Stimulated activated CD4-positive, alpha-beta T cell treated with anti-CD3 and anti-CD28 coated beads, Interleukin-15, amount 100 ng/mL, for 48 hours (primary cell): ENCODE results near the gene BBS5.
A peak's percentile ranks its signal among the peaks of the same experiment; 100 is the strongest.
"Not testable (repeated sequence)": the region's sequence is repeated elsewhere in the genome, so short reads cannot be mapped to it uniquely, and the experiment has no call there.

Experiments used
- DNase-seq, 2 donors: peaks; one replicate each; pipeline ENCODE4 v3.0.0-alpha.2; 2020; ENCODE audit warnings: low read depth in 2 of 2

Gene BBS5

GRCh38 chr2:169479257-169480078 is at the start of gene BBS5:
TSS of gene BBS5 (plus strand) at chr2:169479494. CDS start at chr2:169479554, 60 bp downstream.
- DNase-seq: peak; percentile 61 to 73

GRCh38 chr2:169431772-169432171 is 47.5 kb upstream of the BBS5 start:
- DNase-seq: not testable (repeated sequence)

GRCh38 chr2:169434236-169434635 is 45.1 kb upstream of the BBS5 start:
- DNase-seq: not testable (repeated sequence)

- no peak for DNase-seq
Measured at GRCh38 chr2:169438466-169439072, 40.7 kb upstream of the BBS5 start.

GRCh38 chr2:169439900-169440299 is 39.4 kb upstream of the BBS5 start:
- no peak for DNase-seq

- no peak for DNase-seq
Measured at GRCh38 chr2:169446452-169446851, 32.8 kb upstream of the BBS5 start.

- no peak for DNase-seq
Measured at GRCh38 chr2:169448316-169448715, 31.0 kb upstream of the BBS5 start.

- no peak for DNase-seq
Measured at GRCh38 chr2:169448865-169449264, 30.4 kb upstream of the BBS5 start.

GRCh38 chr2:169452080-169452479 is 27.2 kb upstream of the BBS5 start:
- no peak for DNase-seq

- not testable (repeated sequence) for DNase-seq
Measured at GRCh38 chr2:169453044-169453443, 26.2 kb upstream of the BBS5 start.

- DNase-seq: no peak
Measured at GRCh38 chr2:169461143-169461542, 18.2 kb upstream of the BBS5 start.

GRCh38 chr2:169462896-169463695 is 16.2 kb upstream of the BBS5 start:
- DNase-seq: no peak

GRCh38 chr2:169464466-169464865 is 14.8 kb upstream of the BBS5 start:
- DNase-seq: no peak

- DNase-seq: no peak
Measured at GRCh38 chr2:169464882-169465281, 14.4 kb upstream of the BBS5 start.

GRCh38 chr2:169468841-169469240 is 10.5 kb upstream of the BBS5 start:
- DNase-seq: no peak

- no peak for DNase-seq
Measured at GRCh38 chr2:169469952-169470572, 9.2 kb upstream of the BBS5 start.

- DNase-seq: no peak
Measured at GRCh38 chr2:169472249-169472648, 7.0 kb upstream of the BBS5 start.

- no peak for DNase-seq
Measured at GRCh38 chr2:169476459-169476858, 2.8 kb upstream of the BBS5 start.

GRCh38 chr2:169478339-169478738 is 955 bp upstream of the BBS5 start:
- DNase-seq: no peak

- no peak for DNase-seq
Measured at GRCh38 chr2:169478745-169479256, 493 bp upstream of the BBS5 start.

- DNase-seq: no peak
Measured at GRCh38 chr2:169480079-169480465, 778 bp downstream of the BBS5 start.

- DNase-seq: no peak
Measured at GRCh38 chr2:169485650-169486138, 6.4 kb downstream of the BBS5 start.
